GM12878 (cell line): Measurements from ENCODE around the gene CORO1A. TPM values are rescaled to one million over a fixed set of nuclear protein-coding genes. Genes with fewer than 3 reads are reported as not detected.
A peak's percentile ranks its signal among the peaks of the same experiment; 100 is the strongest.

Experiments
- ATAC-seq: fragments of 200-7000 bp; cut with Tn5 transposase; 3 replicates; pipeline ENCODE4 v1.9.1; 2020; ENCODE audit warnings: mild to moderate bottlenecking, moderate library complexity
- BruUV-seq: library from RNA; stranded (reverse); fragments of 400-500 nt; replicated peaks from 2 replicates; lab custom pipeline; 2021; lab: Mats Ljungman, UMichigan
- CTCF ChIA-PET: fragments of 300-600 bp; sonication (Branson Sonifier 250); formaldehyde crosslinking; extraction: SDS; loops from one replicate; lab custom pipeline; 2021; ENCODE audit warnings: inconsistent platforms; lab: Yijun Ruan, JAX
- POLR2A ChIA-PET: fragments of 350-600 bp; formaldehyde crosslinking; extraction: SDS; loops from one replicate; lab custom pipeline; 2021; ENCODE audit warnings: inconsistent platforms; lab: Charles Lee
- RAD21 ChIA-PET: fragments of 300-600 bp; sonication (Branson Sonifier 250); formaldehyde crosslinking; loops from one replicate; lab custom pipeline; 2023; ENCODE audit warnings: antibody characterized with exemption; ENCODE audit not compliant: unreplicated experiment; lab: Charles Lee
- SMC1A ChIA-PET: fragments of 300-600 bp; sonication (Branson Sonifier 250); formaldehyde crosslinking; loops from one replicate; lab custom pipeline; 2023; ENCODE audit not compliant: unreplicated experiment, uncharacterized antibody; lab: Charles Lee
- DNase-seq: peaks from one replicate; pipeline ENCODE4 v3.0.0-alpha.2; 2011; ENCODE audit warnings: low read depth, low spot score
- FAIRE-seq: peaks from 3 replicates; lab custom pipeline; 2011; peaks lifted over from hg19 to GRCh38; lab: Jason Lieb, UNC
- H2AFZ ChIP-seq: 2 replicates; pipeline ENCODE4 v1.6.0; 2011; ENCODE audit warnings: low read depth, low read length, control low read depth; ENCODE audit not compliant: control insufficient read depth
- H3K27ac ChIP-seq: 2 replicates; pipeline ENCODE4 v1.5.1; 2011; ENCODE audit warnings: control low read depth; ENCODE audit not compliant: control insufficient read depth, insufficient read depth
- H3K27me3 ChIP-seq, 2 experiments: replicated peaks in 1 of 2; 2 replicates each; pipeline versions ENCODE4 v1.6.0 to v1.6.1; 2011; ENCODE audit warnings: low read length in 1 of 2; ENCODE audit not compliant: control insufficient read depth in 2 of 2, insufficient read depth in 2 of 2
- H3K36me3 ChIP-seq, 2 experiments: 2 replicates each; pipeline ENCODE4 v1.5.1; 2011; ENCODE audit warnings: low read length in 1 of 2; ENCODE audit not compliant: control insufficient read depth in 2 of 2, insufficient read depth in 2 of 2
- H3K4me1 ChIP-seq: 2 replicates; pipeline ENCODE4 v1.6.1; 2011; ENCODE audit warnings: mild to moderate bottlenecking, low read length, moderate library complexity, mixed read lengths; ENCODE audit not compliant: control insufficient read depth, insufficient read depth
- H3K4me2 ChIP-seq: 2 replicates; pipeline ENCODE4 v1.6.0; 2011; ENCODE audit warnings: control low read depth; ENCODE audit not compliant: control insufficient read depth, insufficient read depth
- H3K4me3 ChIP-seq: fragments of 200-600 bp; sonication (generic); 2 replicates; pipeline ENCODE4 v1.5.1; 2016
- H3K79me2 ChIP-seq: 2 replicates; pipeline ENCODE4 v1.6.0; 2011; ENCODE audit warnings: low read length; ENCODE audit not compliant: control insufficient read depth, insufficient read depth
- H3K9ac ChIP-seq: 2 replicates; pipeline ENCODE4 v1.8.0; 2011; ENCODE audit warnings: low read length, control low read depth, mixed read lengths; ENCODE audit not compliant: control insufficient read depth, insufficient read depth
- H3K9me3 ChIP-seq: replicated peaks from 3 replicates; pipeline ENCODE4 v1.5.1; 2011; ENCODE audit warnings: mild to moderate bottlenecking, low read length; ENCODE audit not compliant: control insufficient read depth, insufficient read depth
- H4K20me1 ChIP-seq: 2 replicates; pipeline ENCODE4 v1.6.0; 2011; ENCODE audit not compliant: control insufficient read depth, insufficient read depth
- CREB1 ChIP-seq: IDR thresholded peaks from 2 replicates; pipeline ENCODE4 v1.6.1; 2012; ENCODE audit warnings: low read depth, mild to moderate bottlenecking, inconsistent platforms
- DPF2 ChIP-seq: fragments of 450-650 bp; IDR thresholded peaks from 2 replicates; pipeline ENCODE4 v1.6.1; 2017; ENCODE audit warnings: mild to moderate bottlenecking
- E2F4 ChIP-seq: IDR thresholded peaks from 2 replicates; pipeline ENCODE4 v1.6.1; 2012; ENCODE audit warnings: low read depth, low read length, improper control_type of control experiment
- HCFC1 ChIP-seq: fragments of 150-350 bp; IDR thresholded peaks from 2 replicates; pipeline ENCODE4 v1.6.1; 2014; ENCODE audit warnings: low read length
- HDAC2 ChIP-seq: fragments of 200-600 bp; sonication (generic); IDR thresholded peaks from 2 replicates; pipeline ENCODE4 v1.6.1; 2017
- JUNB ChIP-seq: IDR thresholded peaks from 2 replicates; pipeline ENCODE4 v1.6.1; 2016; ENCODE audit warnings: antibody characterized with exemption, mild to moderate bottlenecking
- KLF5 ChIP-seq: fragments of 450-650 bp; IDR thresholded peaks from 2 replicates; pipeline ENCODE4 v1.6.1; 2014; ENCODE audit warnings: mild to moderate bottlenecking; ENCODE audit not compliant: partially characterized antibody
- NR2C2 ChIP-seq: IDR thresholded peaks from 2 replicates; pipeline ENCODE4 v1.6.1; 2011; ENCODE audit warnings: borderline replicate concordance, low read depth; ENCODE audit not compliant: control insufficient read depth, insufficient read length
- PAX8 ChIP-seq: fragments of 450-650 bp; IDR thresholded peaks from 2 replicates; pipeline ENCODE4 v1.6.1; 2017; ENCODE audit warnings: mild to moderate bottlenecking, moderate library complexity
- PML ChIP-seq: IDR thresholded peaks from 2 replicates; pipeline ENCODE4 v1.6.1; 2012; ENCODE audit warnings: low read length, inconsistent platforms
- RB1 ChIP-seq: fragments of 450-650 bp; formaldehyde crosslinking; IDR thresholded peaks from 2 replicates; pipeline ENCODE4 v1.6.1; 2017; ENCODE audit warnings: mild to moderate bottlenecking, borderline replicate concordance
- SP1 ChIP-seq: IDR thresholded peaks from one replicate; pipeline ENCODE4 v1.6.1; 2011; ENCODE audit warnings: low read depth, low read length
- SRF ChIP-seq, 2 experiments: IDR thresholded peaks; 2 replicates each; pipeline ENCODE4 v1.6.1; 2011; ENCODE audit warnings: low read depth in 2 of 2, low read length in 2 of 2, mild to moderate bottlenecking in 1 of 2, moderate library complexity in 1 of 2
- YBX1 ChIP-seq: fragments of 450-650 bp; IDR thresholded peaks from 2 replicates; pipeline ENCODE4 v1.6.1; 2016; ENCODE audit warnings: antibody characterized with exemption
- ZBTB33 ChIP-seq: fragments of 450-650 bp; IDR thresholded peaks from 2 replicates; pipeline ENCODE4 v1.6.1; 2017; ENCODE audit warnings: mild to moderate bottlenecking
- ZBTB4 ChIP-seq: fragments of 450-650 bp; formaldehyde crosslinking; IDR thresholded peaks from 2 replicates; pipeline ENCODE4 v1.4.0; 2022; ENCODE audit warnings: mild to moderate bottlenecking, moderate library complexity
- ZNF24 ChIP-seq: fragments of 450-650 bp; IDR thresholded peaks from 2 replicates; pipeline ENCODE4 v1.6.1; 2017; ENCODE audit warnings: antibody characterized with exemption, mild to moderate bottlenecking
- WGBS: methylation state at CpG from one replicate; pipeline ENCODE4 v1.1.6; 2016; ENCODE audit warnings: low lambda C conversion rate; ENCODE audit not compliant: insufficient replicate concordance, insufficient coverage; ENCODE audit errors: missing lambda C conversion rate; 5-methylcytosine and 5-hydroxymethylcytosine counted together
- in situ Hi-C: fragments of 300-500 bp; cut with MboI; formaldehyde crosslinking; loops from 9 replicates; pipeline ENCODE4 v1.14.3; 2018; ENCODE audit warnings: mixed read lengths
- intact Hi-C: fragments of 100-400 bp; cut with micrococcal nuclease; formaldehyde crosslinking; loops from one replicate; pipeline ENCODE4 v1.14.2; 2022; ENCODE audit not compliant: unreplicated experiment
- polyA plus RNA-seq, 11 experiments: library from polyadenylated mRNA; depleted of rRNA in 4 of 11; unstranded in 6 of 11; stranded (reverse) in 5 of 11; fragments of >200 nt; fragmentation: Nextera tagmentation in 4 of 11; fragmentation: Illumina TruSeq in 1 of 11; extraction: Ambion mirVana in 4 of 11; extraction: Trizol in 1 of 11; gene quantifications; 1 replicate in 1 of 11; 2 replicates in 10 of 11; pipeline versions ENCODE4 v1.2.1 to v1.2.3, GENCODE V29; 2011 to 2016; ENCODE audit warnings: inconsistent platforms in 2 of 11, missing spikeins in 2 of 11, low read depth in 1 of 11
- total RNA-seq, 4 experiments: library from RNA; depleted of rRNA in 3 of 4; stranded (reverse); fragments of >200 nt in 3 of 4; fragmentation: Illumina TruSeq in 1 of 4; extraction: Trizol in 1 of 4; gene quantifications; 2 replicates each; pipeline versions ENCODE4 v1.2.1 to v1.2.3, GENCODE V29; 2013 to 2021

Gene CORO1A
- total and polyA plus RNA-seq, 10 of the 15 experiments (the other 5 are each of a cell fraction or from before 2014, with no cell fraction given): 16.3 to 1,464 (median 714) TPM

DNA sequence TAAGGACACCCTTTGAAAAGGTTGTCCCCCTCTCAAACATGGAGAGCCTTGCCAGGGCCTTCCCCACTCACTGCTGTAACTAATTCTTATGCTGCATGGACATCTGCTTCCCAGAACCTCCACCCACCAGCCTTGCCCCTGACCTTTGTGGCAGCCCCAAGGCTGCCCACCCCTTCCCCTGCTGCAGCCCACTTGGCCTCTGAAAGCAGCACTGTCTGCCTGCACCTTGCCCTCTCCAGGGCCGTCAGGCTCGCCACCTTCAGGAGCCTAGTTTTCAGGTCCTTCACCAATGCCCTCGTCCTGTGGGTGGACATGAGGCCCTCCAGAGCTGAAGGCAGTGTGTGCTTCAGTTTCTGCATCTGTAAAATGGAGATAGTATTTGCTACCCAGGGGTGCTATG lies 2.7 kb upstream of the CORO1A start (continued):
- TF ChIP-seq CREB1: no peak
- no peak for TF ChIP-seq DPF2

- peaks cover 17 to 29% of the 10 kb centered on the region in 2 experiments for H3K36me3 ChIP-seq
- no peaks in the 10 kb centered on the region for H3K9me3 ChIP-seq
- H3K9ac ChIP-seq: peak overlapping the region; percentile 99
- H3K27ac ChIP-seq: peak overlapping the region; percentile 100
- H3K27me3 ChIP-seq: no peaks in the 10 kb centered on the region
- under 1% methylated on average over 23 of the region's 24 CpGs for WGBS
- ATAC-seq (peak; percentile 48), DNase-seq (peak; percentile 71), FAIRE-seq (peak; percentile 80)
- H3K4me1 ChIP-seq: peaks cover 28% of the 10 kb centered on the region
- POLR2A ChIA-PET: interaction anchor here (0.6 to 5.2 kb wide), 6 partner anchors 56 to 186 kb away, joined by 3 to 59 read pairs (median 5); partner anchors contain the start of genes CD2BP2, MAPK3, TBC1D10B and TBX6
- H3K4me2 ChIP-seq: peak overlapping the region; percentile 100
- CTCF ChIA-PET: interaction anchor here (1.1 to 4.9 kb wide), 3 partner anchors 91 to 233 kb away, joined by 3 to 45 read pairs (median 4); partner anchors contain the start of gene TBX6
- intact Hi-C loops (no loop called here), in situ Hi-C loops (loop anchor here (10.0 kb wide), 2 partner anchors 451 to 511 kb away; partner anchors contain the start of gene SRCAP)
- RAD21 ChIA-PET: interaction anchor here (0.8 to 2.8 kb wide), 3 partner anchors 92 to 226 kb away, joined by 3 to 18 read pairs (median 4); partner anchors contain the start of gene TBX6
- peaks cover 55% of the 10 kb centered on the region for H3K79me2 ChIP-seq
- SMC1A ChIA-PET: interaction anchor here (1.1 to 4.0 kb wide), 3 partner anchors 58 to 187 kb away, joined by 4 to 30 read pairs (median 6); partner anchors contain the start of gene TBX6
- BruUV-seq: no TSS peak
- H3K4me3 ChIP-seq: peak overlapping the region; percentile 96
- H4K20me1 ChIP-seq: no peaks in the 10 kb centered on the region
- H2AFZ ChIP-seq: no peak overlapping the region
- TF ChIP-seq RB1 (no peak), KLF5 (no peak), NR2C2 (no peak), HCFC1 (no peak), JUNB (no peak; the same call in 1 of the 2 replicates), PAX8 (no peak), ZBTB4 (no peak), PML (no peak), SRF (IDR thresholded peaks at IDR 0.05; ENCODE audit: low read depth in 2 of 2, low read length in 2 of 2) (peak; percentile 38 to 47; a peak in 1 of 4 replicates), SP1 (peak; percentile 64), ZBTB33 (no peak), HDAC2 (no peak), E2F4 (no peak), ZNF24 (no peak), YBX1 (no peak)
These were observed 891 bp downstream of the CORO1A start for GRCh38 chr16:30184096-30184890.
